GM20000 (cell line): ENCODE measurements around the gene MYLK4.

Experiments
- DNase-seq: peaks from one replicate; pipeline ENCODE4 v3.0.0; 2012; ENCODE audit warnings: low spot score
- CTCF ChIP-seq: IDR thresholded peaks from 2 replicates; pipeline ENCODE4 v1.5.1; 2012; ENCODE audit warnings: mild to moderate bottlenecking, control low read depth; ENCODE audit errors: extremely low read depth, missing control alignments

The MYLK4 gene

GRCh38 chr6:2750832-2751231 is at the start of gene MYLK4:
TSS of gene MYLK4 (minus strand) at chr6:2750922. CDS start at chr6:2749294, 1,628 bp downstream.
- DNase-seq: no peak
- no peak for TF ChIP-seq CTCF

GRCh38 chr6:2799936-2800527 is 49.3 kb upstream of the MYLK4 start:
- DNase-seq: no peak
- no peak for TF ChIP-seq CTCF

- no peak for DNase-seq
- TF ChIP-seq CTCF: no peak
Observed at GRCh38 chr6:2798586-2799134, 47.9 kb upstream of the MYLK4 start.

- TF ChIP-seq CTCF: no peak
- DNase-seq: no peak
Observed at GRCh38 chr6:2797564-2798031, 46.9 kb upstream of the MYLK4 start.

- no peak for TF ChIP-seq CTCF
- DNase-seq: no peak
Observed at GRCh38 chr6:2796861-2797260, 46.1 kb upstream of the MYLK4 start.

GRCh38 chr6:2795956-2796355 is 45.2 kb upstream of the MYLK4 start:
- TF ChIP-seq CTCF: no peak
- DNase-seq: no peak

GRCh38 chr6:2795162-2795561 is 44.4 kb upstream of the MYLK4 start:
- TF ChIP-seq CTCF: no peak
- no peak for DNase-seq
